Aorta (tissue), 5 donors: ENCODE data around the gene ZNF334. TPM values are rescaled to one million over a fixed set of nuclear protein-coding genes. Genes with fewer than 3 reads are reported as not detected.

Experiments used
- ATAC-seq: fragments of 200-7000 bp; cut with Tn5 transposase; one replicate; pipeline ENCODE4 v1.9.1; 2022; ENCODE audit warnings: moderate library complexity; ENCODE audit not compliant: low FRiP score
- DNase-seq, 2 donors: peaks; one replicate each; pipeline ENCODE4 v3.0.0-alpha.2; 2020
- H3K27ac ChIP-seq, 2 donors: one replicate each; pipeline ENCODE4 v1.5.1; 2013; ENCODE audit warnings: low read length in 2 of 2, mild to moderate bottlenecking in 2 of 2, moderate library complexity in 2 of 2, control low read depth in 1 of 2, inconsistent platforms in 1 of 2, low read depth in 1 of 2
- H3K27me3 ChIP-seq, 2 donors: one replicate each; pipeline ENCODE4 v1.6.1; 2013; ENCODE audit warnings: control low read depth in 1 of 2, low read length in 1 of 2, mild to moderate bottlenecking in 1 of 2, moderate library complexity in 1 of 2; ENCODE audit not compliant: insufficient read depth in 2 of 2, control insufficient read depth in 1 of 2
- H3K36me3 ChIP-seq, 2 donors: one replicate each; pipeline ENCODE4 v1.6.1; 2013; ENCODE audit warnings: control low read depth in 1 of 2, low read length in 1 of 2, mild to moderate bottlenecking in 1 of 2; ENCODE audit not compliant: insufficient read depth in 2 of 2, control insufficient read depth in 1 of 2
- H3K4me1 ChIP-seq, 2 donors: one replicate each; pipeline ENCODE4 v1.6.1; 2013; ENCODE audit warnings: low read length in 2 of 2, control low read depth in 1 of 2, mild to moderate bottlenecking in 1 of 2, moderate library complexity in 1 of 2; ENCODE audit not compliant: insufficient read depth in 2 of 2, control insufficient read depth in 1 of 2
- H3K4me3 ChIP-seq, 2 donors: one replicate each; pipeline ENCODE4 v1.5.1; 2013; ENCODE audit warnings: low read length in 2 of 2, control low read depth in 1 of 2, mild to moderate bottlenecking in 1 of 2
- H3K9me3 ChIP-seq: one replicate; pipeline ENCODE4 v1.6.1; 2013; ENCODE audit warnings: mild to moderate bottlenecking, low read length; ENCODE audit not compliant: control insufficient read depth
- WGBS, 2 donors: extraction: QIAGEN DNeasy Blood & Tissue Kit; methylation state at CpG; one replicate each; pipeline ENCODE4 v1.1.7; 2013; 5-methylcytosine and 5-hydroxymethylcytosine counted together
- intact Hi-C, 2 donors: fragments of 100-400 bp; cut with DNase I; formaldehyde crosslinking; loops; one replicate each; pipeline versions ENCODE4 v1.14.2 to v1.15.0; 2022
- polyA plus RNA-seq, 2 donors: library from polyadenylated mRNA; stranded (reverse); fragments of 200-250 nt; gene quantifications; one replicate each; pipeline ENCODE4 v1.2.3, GENCODE V29; 2013
- total RNA-seq, 2 donors: library from RNA; stranded (reverse); fragmentation: NEBNext Ultra II Directional; extraction: Animal tissue kit (Norgen Biotek cat#: 25700); gene quantifications; one replicate each; pipeline ENCODE4 v1.2.1, GENCODE V29; 2021
- donor health status: healthy with polysubstance abuse.
- donor health status: Bipolar disorder and iron deficiency.
- donor health status: DM: no; HTN: no; CAD: no.
- donor health status: DM: no; HTN: no; CAD: no.
- donor health status: DM: yes; HTN: yes; CAD: no.

ZNF334 gene
- total and polyA plus RNA-seq, 4 donors = 0.38 to 3.9 (median 1.2) TPM

DNA sequence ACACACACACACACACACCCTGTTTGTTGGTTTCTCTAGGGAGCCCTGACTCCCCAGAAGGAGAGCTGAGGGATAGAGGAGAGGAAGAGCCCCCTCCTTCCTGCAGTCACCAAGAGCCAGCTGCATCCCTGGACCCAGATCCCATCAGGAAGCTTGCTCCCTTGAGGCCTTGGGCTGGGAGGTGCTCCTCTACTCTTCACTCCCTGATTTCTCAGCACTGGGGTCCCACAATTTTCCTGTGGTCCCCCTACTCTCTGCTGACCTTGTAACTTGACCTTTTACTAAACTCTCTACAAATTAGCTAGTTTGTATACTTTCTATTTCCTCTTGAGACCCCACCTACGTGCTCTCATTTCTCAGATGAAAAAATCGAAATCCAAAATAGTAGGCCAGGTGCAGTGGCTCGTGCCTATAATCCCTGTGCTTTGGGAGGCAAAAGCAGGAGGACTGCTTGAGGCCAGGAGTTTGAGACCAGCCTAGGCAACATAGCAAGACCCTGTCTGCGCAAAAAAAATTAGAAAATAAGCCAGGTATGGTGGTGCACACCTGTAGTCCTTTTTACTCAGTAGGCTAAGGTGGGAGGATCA is 42.1 kb upstream of the ZNF334 start:
- intact Hi-C loops = no loop called here
- Histone ChIP-seq H3K36me3 (no peaks in the 10 kb centered on the region), H3K9me3 (no peaks in the 10 kb centered on the region), H3K4me1 (no peaks in the 10 kb centered on the region), H3K27me3 (no peaks in the 10 kb centered on the region), H3K4me3 (no peak overlapping the region), H3K27ac (no peak overlapping the region)
- 87 to 88% methylated on average over 4 of the region's 4 CpGs for WGBS, 2 donors
- no peak for DNase-seq
- ATAC-seq = no peak

DNA sequence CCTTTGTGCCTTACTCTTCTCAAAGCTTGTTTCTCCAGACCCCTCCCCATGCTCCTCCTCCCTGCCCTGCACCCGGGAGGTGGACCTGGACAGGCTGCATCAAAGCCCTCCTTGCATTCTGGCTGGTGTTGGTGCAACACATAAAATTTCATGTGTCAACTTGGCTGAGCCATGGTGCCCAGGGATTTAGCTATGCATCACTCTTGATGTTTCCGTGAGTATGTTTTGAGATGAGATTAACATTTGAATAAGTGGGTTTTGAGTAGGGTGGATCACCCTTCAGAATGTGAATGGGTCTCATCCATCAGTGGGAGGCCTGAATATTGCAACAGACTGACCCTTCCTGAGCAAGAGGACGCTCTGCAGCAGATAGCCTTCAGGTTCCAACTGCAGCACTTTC is 41.5 kb upstream of the ZNF334 start:
- DNase-seq = no peak
- ATAC-seq = no peak
- Histone ChIP-seq H3K27me3 (no peaks in the 10 kb centered on the region), H3K36me3 (no peaks in the 10 kb centered on the region), H3K4me3 (no peak overlapping the region), H3K27ac (no peak overlapping the region), H3K4me1 (no peaks in the 10 kb centered on the region), H3K9me3 (no peaks in the 10 kb centered on the region)
- WGBS, 2 donors = 55 to 57% methylated on average over 3 of the region's 3 CpGs
- intact Hi-C loops = no loop called here

DNA sequence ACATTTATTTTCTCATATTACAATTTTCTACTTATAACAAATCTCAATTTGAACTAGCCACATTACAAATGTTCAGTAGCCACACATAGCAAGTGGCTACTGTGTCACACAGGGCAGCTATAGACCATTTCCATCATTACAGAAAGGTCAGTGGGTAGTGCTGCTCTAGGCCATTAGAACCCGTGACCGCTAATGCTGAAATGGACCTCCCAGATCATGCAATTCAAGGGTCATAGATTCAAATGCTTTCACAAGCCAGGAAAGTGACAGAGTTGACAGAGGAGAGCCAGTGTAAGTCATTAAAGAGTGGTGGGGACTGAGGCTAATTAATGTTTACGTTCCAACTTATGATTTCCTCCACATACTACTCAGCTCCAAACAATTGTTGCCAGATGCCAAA is 40.6 kb upstream of the ZNF334 start:
- intact Hi-C loops = no loop called here
- DNase-seq (no peak), ATAC-seq (no peak)
- Histone ChIP-seq H3K27ac (no peak overlapping the region), H3K9me3 (no peaks in the 10 kb centered on the region), H3K4me3 (no peak overlapping the region), H3K27me3 (no peaks in the 10 kb centered on the region), H3K4me1 (no peaks in the 10 kb centered on the region), H3K36me3 (no peaks in the 10 kb centered on the region)
- WGBS, 2 donors = 89 to 96% methylated on average over 3 of the region's 3 CpGs

DNA sequence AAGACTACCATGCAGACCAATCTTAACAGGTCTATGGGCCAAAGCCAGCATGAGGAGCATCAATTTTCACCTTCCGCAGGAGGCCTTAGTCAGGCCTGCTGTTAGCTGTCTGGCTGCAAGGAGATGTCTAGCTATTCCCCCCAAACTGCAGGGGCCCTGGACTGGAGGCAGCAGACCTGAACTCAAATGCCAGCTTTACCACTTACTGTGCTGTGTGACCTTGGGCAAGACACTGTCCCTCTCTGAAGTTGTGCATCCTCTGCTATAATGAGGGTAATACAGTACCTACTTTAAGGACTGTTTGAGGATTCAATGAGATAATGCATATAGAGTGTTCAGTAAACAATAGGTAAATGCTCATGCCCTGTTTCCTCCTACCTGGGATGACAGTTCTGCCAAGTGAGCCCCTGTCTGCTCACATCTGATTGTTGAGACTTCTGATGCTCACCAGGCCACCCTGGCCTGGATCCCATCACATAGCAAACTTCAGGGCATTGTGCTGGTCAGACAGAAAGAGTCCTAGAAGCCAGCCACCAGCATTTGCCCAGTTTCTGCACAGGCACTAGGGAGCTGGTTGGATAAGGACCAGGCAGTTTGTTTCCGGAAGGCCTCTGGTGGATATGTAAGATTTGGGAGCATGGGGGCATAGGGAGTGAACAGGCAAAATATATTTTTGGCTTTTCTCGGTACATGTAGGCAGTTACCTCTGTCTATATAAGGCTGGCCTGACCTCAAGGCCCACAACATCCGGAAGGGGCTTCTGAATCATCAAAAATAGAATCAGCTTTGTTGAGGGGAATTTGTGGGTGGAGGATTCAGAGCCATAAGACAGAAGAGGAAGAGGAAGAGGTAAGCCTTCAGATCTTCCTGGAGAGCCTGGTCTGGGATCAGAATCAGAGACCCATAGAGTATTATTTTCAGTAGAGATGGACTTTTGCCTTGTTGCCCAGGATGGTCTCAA is 39.4 kb upstream of the ZNF334 start:
- H3K4me3 ChIP-seq = no peak overlapping the region
- no peak overlapping the region for H3K27ac ChIP-seq
- no peaks in the 10 kb centered on the region for H3K9me3 ChIP-seq
- WGBS, 2 donors = 67 to 71% methylated on average over 4 of the region's 4 CpGs
- DNase-seq (no peak), ATAC-seq (no peak)
- no peaks in the 10 kb centered on the region for H3K27me3 ChIP-seq
- H3K4me1 ChIP-seq = no peaks in the 10 kb centered on the region
- intact Hi-C loops = no loop called here
- H3K36me3 ChIP-seq = no peaks in the 10 kb centered on the region

DNA sequence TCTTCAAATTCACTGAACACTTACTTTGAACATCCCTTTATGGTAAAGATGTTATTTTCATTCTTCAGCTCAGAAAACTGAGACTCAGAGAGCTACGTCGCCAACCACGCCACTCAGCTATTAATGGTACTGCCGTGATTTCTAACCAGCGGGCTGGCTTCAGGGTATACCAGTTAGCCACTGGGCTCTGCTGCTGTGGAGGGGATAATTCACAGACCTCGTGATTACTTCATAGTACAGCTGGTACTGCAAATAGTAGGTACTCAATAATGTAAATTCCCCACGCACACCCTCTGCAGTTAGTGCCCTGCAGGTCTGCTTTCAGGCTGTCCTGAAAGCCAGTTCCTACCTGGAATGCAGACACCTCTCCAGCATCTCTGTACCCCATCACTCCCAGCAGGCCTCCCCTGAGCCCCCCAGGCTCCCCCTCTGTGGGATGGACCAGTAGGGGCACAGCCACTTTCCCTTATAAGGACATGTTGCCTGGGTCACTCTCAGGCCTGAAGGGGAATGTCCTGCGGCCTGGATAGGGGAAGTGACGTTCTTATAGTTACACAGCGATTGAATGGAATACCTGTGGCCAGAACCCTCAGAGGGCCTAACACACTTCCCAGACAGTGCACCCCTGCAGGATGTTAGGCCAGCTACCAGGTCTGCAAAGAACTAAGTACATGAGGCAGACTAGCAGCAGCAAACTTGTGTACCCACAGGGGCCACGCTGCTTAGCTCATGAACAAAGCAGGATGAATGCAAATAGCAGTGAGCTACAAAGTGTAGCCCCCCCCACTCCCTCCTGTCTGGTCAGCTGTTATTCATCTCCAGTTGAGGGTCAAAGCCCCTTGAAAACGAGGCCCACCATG is 38.4 kb upstream of the ZNF334 start:
- Histone ChIP-seq H3K36me3 (no peaks in the 10 kb centered on the region), H3K27ac (no peak overlapping the region), H3K4me1 (no peaks in the 10 kb centered on the region), H3K9me3 (no peaks in the 10 kb centered on the region), H3K4me3 (no peak overlapping the region), H3K27me3 (no peaks in the 10 kb centered on the region)
- no peak for DNase-seq
- intact Hi-C loops = no loop called here
- WGBS, 2 donors = 71 to 76% methylated on average over 12 of the region's 12 CpGs
- ATAC-seq = no peak

DNA sequence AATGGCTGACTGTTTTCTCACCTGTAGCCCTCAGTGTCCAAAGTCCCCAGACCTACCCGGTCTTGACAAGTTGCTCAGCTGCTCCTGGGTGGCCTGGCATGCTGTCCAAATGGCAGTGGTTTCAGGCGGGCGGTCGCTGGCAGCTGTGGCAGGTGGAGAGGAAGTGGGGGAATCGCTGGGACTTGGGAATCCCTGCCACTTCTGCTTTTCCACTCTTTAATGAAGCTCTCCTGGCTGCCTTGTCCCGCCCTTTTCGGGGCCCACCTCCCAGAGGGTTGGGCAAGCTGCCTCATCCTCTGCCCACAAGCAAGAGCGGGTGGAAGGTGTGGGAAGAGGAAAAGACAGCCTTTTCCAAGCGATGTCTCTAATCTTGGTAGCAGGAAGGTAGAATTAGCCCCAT is 37.1 kb upstream of the ZNF334 start, which contains the start of gene OCSTAMP:
Gene OCSTAMP (minus strand): TSS at position 194 of the 400 bp plus-strand sequence. CDS start 94 bp downstream, at position 100.
- no peaks in the 10 kb centered on the region for H3K9me3 ChIP-seq
- H3K36me3 ChIP-seq = no peaks in the 10 kb centered on the region
- DNase-seq (no peak), ATAC-seq (no peak)
- H3K27ac ChIP-seq = no peak within 1 kb of the TSS
- WGBS, 2 donors = 69 to 70% methylated on average over 9 of the region's 9 CpGs
- no peaks in the 10 kb centered on the region for H3K27me3 ChIP-seq
- H3K4me3 ChIP-seq = no peak within 1 kb of the TSS
- intact Hi-C loops = no loop called here
- H3K4me1 ChIP-seq = no peaks in the 10 kb centered on the region

DNA sequence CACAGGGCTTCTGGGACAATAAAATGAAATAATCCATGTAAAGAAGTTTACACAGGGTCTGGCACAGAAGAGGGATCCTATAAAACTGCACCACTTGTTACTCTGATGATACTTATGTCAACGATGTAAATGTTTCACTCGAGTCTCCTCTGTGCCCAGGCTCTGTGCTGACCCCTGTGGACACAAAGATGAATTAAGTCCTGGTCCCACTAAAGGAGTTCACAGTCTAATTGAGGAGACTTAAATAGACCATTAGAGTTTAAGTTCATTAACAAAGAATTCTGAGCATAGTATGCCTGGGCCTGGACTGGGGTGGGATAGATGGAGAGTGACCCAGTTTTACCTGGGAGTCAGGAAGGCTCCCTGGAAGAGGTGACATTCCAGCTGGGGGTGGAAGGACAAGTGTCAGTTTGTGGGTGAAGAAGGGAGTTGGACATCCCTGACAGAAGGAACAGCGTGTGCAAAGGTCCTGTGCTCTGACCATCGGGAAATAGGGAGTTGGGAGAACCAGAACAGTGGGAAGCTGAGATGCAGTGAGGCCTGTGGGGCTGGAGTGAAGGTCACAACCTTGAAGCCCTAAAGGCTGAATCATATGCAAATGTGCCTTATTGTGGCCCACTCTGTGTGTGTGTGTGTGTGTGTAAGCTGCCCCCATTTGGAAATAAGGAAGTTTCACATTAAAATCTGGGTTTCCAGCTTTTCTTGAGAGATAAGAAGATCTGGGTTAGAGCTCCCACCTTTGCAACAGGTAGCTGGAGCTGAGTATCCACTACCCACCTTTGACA is 36.0 kb upstream of the ZNF334 start:
- ATAC-seq (no peak), DNase-seq (no peak)
- no peaks in the 10 kb centered on the region for H3K9me3 ChIP-seq
- no peaks in the 10 kb centered on the region for H3K27me3 ChIP-seq
- H3K4me1 ChIP-seq = no peaks in the 10 kb centered on the region
- no peaks in the 10 kb centered on the region for H3K36me3 ChIP-seq
- no peak overlapping the region for H3K27ac ChIP-seq
- WGBS, 2 donors = 87 to 89% methylated on average over 4 of the region's 4 CpGs
- intact Hi-C loops = no loop called here
- H3K4me3 ChIP-seq = no peak overlapping the region

DNA sequence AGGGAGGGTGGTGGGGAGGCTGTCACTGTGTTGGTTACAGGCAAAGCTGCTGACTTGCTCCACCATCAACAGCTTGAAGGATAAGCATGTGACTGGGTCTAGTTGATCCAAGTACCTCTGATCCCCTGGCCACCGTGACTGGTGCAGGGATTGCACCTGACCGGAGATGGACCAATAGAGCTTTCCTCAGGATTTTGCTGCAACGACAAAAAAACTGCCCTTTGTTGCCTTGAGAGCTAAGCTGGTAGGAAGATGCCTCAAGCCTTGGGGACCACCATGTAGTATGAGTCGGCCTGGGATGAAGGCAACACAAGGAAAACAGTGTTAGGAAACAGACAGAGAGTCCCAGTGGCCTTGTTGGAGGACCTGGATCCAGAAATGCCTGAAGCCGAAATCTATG is 35.3 kb upstream of the ZNF334 start:
- DNase-seq (no peak), ATAC-seq (no peak)
- WGBS, 2 donors = 80 to 81% methylated on average over 5 of the region's 5 CpGs
- no peak overlapping the region for H3K27ac ChIP-seq
- no peaks in the 10 kb centered on the region for H3K4me1 ChIP-seq
- H3K36me3 ChIP-seq = no peaks in the 10 kb centered on the region
- H3K9me3 ChIP-seq = no peaks in the 10 kb centered on the region
- intact Hi-C loops = no loop called here
- no peak overlapping the region for H3K4me3 ChIP-seq
- H3K27me3 ChIP-seq = no peaks in the 10 kb centered on the region
